GM10266 (cell line): ENCODE measurements around the gene MIDN.

Source experiments
- DNase-seq: peaks from one replicate; pipeline ENCODE4 v3.0.0; 2012; ENCODE audit errors: extremely low spot score
- TF ChIP-seq, protein P1 (sequence below): IDR thresholded peaks from 2 replicates; pipeline ENCODE4 v1.5.1; 2012; ENCODE audit warnings: mild to moderate bottlenecking, low read depth; ENCODE audit not compliant: control insufficient read depth, insufficient read depth; ENCODE audit errors: missing control alignments

MIDN gene

DNA sequence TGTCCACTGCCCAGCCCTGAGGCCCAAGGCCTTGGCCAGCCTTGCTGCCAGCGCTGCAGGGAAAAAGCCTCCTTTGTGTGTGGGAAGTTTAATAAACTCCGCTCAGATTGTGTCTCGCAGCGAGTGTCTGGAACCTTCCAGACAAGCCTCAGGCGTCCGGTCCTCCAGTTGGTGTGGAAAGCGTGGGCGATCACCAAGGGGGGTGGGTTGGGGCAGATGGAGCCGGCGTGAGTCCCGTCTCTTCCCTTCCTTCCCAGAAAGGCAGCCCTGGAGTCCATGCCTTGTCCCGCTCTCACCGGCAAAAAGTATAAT is 38.2 kb upstream of the MIDN start:
- TF ChIP-seq, protein P1, sequence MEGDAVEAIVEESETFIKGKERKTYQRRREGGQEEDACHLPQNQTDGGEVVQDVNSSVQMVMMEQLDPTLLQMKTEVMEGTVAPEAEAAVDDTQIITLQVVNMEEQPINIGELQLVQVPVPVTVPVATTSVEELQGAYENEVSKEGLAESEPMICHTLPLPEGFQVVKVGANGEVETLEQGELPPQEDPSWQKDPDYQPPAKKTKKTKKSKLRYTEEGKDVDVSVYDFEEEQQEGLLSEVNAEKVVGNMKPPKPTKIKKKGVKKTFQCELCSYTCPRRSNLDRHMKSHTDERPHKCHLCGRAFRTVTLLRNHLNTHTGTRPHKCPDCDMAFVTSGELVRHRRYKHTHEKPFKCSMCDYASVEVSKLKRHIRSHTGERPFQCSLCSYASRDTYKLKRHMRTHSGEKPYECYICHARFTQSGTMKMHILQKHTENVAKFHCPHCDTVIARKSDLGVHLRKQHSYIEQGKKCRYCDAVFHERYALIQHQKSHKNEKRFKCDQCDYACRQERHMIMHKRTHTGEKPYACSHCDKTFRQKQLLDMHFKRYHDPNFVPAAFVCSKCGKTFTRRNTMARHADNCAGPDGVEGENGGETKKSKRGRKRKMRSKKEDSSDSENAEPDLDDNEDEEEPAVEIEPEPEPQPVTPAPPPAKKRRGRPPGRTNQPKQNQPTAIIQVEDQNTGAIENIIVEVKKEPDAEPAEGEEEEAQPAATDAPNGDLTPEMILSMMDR, result no peak
- no peak for DNase-seq

DNA sequence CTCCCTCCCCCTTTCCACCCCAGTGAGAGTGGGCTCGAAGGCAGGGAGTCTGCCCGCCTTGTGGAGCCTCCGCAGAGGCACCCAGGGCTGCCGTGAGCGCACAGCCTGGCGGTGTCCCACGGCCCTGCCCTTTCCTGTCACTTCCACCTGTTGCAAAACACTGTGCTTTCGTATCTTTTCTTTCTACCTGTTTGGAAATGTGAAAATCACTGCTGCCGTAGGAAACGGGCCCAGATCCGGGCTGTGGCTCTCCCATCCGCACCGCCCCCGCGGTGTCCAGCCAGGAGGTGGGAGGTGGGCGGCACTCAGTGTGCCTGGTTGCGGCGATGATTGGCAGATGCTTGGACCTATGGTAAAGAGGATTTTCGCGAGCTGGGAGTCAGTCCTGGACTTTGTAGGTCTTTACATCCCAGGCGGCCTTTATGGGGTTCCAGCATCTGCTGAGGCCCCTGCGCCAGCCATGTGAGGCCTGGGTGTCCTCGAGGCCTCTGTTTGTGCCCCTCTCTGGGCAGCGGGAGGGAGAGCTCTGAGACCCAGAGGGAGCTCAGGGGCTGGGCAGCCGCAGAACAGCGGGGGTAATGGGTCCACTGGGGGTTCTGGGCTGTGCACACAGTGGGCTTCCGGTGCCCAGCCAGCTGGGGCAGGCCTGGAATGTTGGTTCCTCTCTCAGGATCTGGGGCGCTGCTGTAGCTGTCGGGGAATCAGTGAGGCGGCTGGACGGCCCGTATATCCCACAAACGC is 36.7 kb upstream of the MIDN start:
- TF ChIP-seq, protein P1, result no peak
- no peak for DNase-seq

DNA sequence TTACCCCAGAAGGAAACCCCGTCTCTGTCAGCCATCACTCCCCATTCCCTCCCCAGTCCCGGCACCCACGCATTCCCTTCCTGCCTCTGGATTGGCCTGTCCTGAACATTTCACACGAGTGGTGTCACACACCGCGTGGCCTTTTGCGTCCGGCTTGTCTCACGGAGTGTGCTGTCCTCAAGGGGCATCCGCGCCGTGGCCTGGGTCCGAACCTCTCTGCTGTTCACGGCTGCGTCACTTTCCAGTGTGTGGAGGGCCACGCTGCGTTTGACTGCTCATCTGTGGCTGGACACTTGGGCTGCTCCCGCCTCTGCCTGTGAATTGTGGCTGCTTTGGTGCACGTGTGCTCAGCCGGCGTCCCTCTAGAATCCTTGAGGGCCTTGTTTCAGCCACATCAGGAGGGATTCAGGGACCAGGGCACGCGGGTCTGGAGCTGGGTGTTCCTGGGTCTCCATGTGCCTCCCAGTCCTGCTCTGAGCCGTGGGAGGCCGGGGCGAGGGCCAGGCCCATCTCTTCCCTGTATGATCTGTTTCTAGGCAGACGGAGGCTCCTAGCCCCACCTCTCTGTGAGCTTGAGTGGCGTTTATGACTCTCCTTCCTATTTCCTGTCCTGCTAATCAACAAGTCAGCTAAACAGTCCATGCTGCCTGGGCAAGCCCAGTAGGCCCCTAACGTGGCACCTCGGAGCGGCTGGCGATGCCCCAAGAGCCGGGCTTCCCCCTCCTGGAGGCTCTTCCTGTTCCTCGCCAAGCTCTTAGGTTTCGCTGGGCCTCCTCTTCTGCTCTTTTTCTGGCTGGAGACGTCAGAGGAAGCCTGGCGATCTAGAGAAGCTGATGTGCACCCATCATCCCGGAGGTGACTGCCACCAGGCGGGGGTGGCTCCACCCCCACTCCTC is 34.7 kb upstream of the MIDN start:
- TF ChIP-seq, protein P1, result no peak
- peak; percentile 80 for DNase-seq

DNA sequence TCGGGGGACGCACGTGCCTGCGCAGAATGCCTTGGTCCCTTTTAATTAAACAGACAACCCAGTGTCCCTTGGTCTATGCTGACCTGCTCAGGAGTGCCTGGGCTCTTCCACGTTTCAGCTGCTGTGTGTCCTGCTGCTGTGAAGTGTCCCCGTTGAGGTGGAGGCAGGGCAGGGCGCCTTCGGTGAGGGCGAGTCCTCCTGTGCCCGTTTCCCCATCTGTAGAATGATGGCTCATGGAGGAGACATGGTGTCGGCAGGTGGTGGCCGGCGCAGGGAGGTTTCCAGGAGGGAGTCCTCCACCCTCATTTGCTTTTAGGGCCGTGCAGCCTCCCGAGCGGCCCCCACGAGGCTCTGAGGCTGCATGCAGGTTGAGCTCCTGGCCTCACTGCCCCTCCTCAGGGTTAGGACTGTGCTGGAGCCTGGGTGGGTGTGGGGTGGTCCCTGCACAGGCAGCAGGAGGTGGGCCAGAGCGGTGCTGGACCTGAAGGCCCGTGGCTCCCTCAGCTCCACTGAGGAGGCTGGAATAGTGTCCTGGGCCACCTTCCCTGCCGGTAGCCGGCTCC is 34.0 kb upstream of the MIDN start:
- TF ChIP-seq, protein P1, result no peak
- no peak for DNase-seq

DNA sequence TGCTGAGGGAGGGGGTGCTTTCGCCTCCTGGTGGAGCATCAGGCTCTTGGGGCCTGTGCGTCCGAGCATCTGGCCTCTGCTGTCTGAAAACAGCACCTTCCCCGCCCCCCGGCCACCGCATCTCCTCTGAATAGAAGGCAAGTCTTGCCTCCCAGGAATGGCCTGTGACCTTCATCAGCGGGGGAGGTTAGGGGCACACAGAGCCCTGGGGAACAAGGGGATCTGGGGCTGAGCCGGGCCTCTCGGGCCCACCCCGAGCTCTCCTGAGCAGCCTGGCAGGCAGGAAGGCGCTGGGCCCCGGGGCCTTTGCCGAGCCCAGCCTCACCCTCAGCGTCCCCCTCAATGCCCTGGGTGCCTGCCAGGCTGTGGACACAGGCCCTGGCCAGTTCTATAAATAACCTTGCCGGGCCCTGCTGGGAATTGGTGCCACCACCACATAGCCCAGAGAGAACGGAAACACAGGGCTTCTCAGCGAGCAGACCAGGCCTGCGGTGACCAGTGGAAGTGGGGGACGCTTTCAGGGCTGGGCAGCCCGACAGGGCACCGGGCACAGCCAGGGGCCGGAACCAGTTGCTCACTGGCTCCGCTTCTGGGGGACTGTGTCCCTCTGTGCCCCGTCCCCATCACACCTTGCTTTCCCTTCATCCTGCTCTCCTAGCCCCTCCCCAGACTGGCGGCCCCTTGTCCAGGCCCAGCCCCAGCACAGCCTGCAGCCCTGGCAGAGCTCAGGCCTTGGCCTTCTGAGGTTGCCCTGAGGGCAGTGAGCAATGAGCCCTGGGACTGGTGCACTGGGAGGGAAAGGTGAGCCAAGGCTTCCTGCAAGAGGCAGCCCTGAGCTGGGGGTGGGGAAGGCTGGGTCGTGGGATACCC is 33.3 kb upstream of the MIDN start:
- TF ChIP-seq, protein P1, result no peak
- no peak for DNase-seq

DNA sequence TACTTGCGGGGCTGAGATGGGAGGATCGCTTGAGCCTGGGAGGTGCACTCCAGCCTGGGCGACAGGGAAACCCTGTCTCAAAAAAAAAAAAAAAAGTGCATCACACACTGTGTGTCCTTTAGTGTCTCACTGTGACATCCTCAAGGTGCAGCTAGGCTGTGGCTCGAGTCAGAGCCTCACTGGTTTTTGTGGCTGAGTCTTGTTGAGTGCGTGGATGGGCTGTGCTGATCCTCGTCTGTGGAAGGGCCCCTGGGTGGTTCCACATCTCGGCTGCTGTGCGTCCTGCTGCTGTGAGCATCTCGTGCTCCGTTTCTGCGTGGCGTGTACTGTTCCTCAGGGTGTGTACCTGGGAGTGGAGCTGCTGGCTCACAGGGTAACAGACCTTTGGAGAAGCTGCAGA is 31.6 kb upstream of the MIDN start:
- TF ChIP-seq, protein P1, result no peak
- no peak for DNase-seq
